ENCODE results near the gene GALNT2.
A peak's percentile ranks its signal among the peaks of the same experiment; 100 is the strongest.

The GALNT2 gene

DNA sequence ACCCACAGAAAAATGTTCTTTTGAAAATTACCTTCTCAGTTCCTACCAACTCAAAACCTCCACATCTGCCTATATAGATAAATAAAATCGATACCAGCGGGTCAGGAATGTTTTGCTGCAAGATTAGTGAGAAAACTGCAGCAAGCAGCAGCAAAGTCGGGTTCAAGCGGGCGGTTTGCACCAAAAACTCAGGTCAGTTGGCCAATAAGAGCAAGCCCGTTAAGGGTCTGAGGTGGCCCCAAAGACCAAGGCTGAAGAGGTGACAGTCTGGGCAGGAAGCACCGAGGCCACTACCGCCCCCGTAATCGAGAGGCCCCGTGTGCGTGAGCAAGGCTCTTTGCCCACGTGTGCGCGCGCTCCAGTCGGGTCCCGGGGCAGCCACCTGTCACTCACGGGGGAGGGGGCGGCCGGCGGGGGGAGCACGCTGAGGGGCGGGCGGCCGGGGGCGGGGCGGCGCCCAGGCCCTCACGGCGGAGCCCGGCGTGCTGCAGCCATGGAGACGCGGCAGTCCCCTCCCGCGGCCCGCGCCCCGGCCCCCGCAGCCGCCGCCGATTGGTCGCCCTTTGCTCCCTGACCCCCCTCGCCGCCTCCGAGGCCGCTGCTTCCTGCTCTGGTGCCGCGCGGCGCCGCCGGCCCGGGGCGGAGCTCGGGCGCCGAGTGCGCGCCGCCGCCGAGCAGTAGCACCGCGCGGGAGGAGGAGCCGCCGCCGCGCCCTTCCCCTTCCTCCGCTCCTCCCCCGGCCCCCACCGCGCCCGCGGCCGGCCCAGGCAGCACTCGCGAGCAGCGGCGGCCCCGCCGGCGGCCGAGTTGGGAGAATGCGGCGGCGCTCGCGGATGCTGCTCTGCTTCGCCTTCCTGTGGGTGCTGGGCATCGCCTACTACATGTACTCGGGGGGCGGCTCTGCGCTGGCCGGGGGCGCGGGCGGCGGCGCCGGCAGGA, at the start of gene GALNT2:
Gene GALNT2 (plus strand): TSS at position 773 of the 939 bp plus-strand sequence. CDS start 43 bp downstream, at position 816.
- Histone ChIP-seq H3K9me3 (ENCODE audit: control insufficient read depth, insufficient read depth, low read length) (peaks cover 3% of the 10 kb centered on the region; the same call in 1 of the 2 replicates), H3K36me3 (ENCODE audit: insufficient read depth, low read length) (no peaks in the 10 kb centered on the region), H3K9ac (ENCODE audit: low read depth, low read length) (peak within 1 kb of the TSS; percentile 89), H3K4me1 (ENCODE audit: insufficient read depth, low read length) (peaks cover 9% of the 10 kb centered on the region)

- Histone ChIP-seq H3K9ac (ENCODE audit: low read depth, low read length) (no peak overlapping the region), H3K36me3 (ENCODE audit: insufficient read depth, low read length) (no peaks in the 10 kb centered on the region), H3K9me3 (ENCODE audit: control insufficient read depth, insufficient read depth, low read length) (no peaks in the 10 kb centered on the region), H3K4me1 (ENCODE audit: insufficient read depth, low read length) (peaks cover 12% of the 10 kb centered on the region)
Observed at GRCh38 chr1:230020451-230020850, 46.6 kb upstream of the GALNT2 start.

GRCh38 chr1:230022666-230023380, 44.2 kb upstream of the GALNT2 start:
- Histone ChIP-seq H3K9me3 (ENCODE audit: control insufficient read depth, insufficient read depth, low read length) (peaks cover 6% of the 10 kb centered on the region; the same call in 1 of the 2 replicates), H3K36me3 (ENCODE audit: insufficient read depth, low read length) (no peaks in the 10 kb centered on the region), H3K9ac (ENCODE audit: low read depth, low read length) (no peak overlapping the region), H3K4me1 (ENCODE audit: insufficient read depth, low read length) (no peaks in the 10 kb centered on the region)

GRCh38 chr1:230025686-230026085, 41.4 kb upstream of the GALNT2 start:
- H3K9me3 ChIP-seq (ENCODE audit: control insufficient read depth, insufficient read depth, low read length), result peaks cover 6% of the 10 kb centered on the region; the same call in 1 of the 2 replicates
- H3K36me3 ChIP-seq (ENCODE audit: insufficient read depth, low read length), result no peaks in the 10 kb centered on the region
- peaks cover 7% of the 10 kb centered on the region; the same call in 1 of the 2 replicates for H3K4me1 ChIP-seq (ENCODE audit: insufficient read depth, low read length)
- H3K9ac ChIP-seq (ENCODE audit: low read depth, low read length), result no peak overlapping the region

DNA sequence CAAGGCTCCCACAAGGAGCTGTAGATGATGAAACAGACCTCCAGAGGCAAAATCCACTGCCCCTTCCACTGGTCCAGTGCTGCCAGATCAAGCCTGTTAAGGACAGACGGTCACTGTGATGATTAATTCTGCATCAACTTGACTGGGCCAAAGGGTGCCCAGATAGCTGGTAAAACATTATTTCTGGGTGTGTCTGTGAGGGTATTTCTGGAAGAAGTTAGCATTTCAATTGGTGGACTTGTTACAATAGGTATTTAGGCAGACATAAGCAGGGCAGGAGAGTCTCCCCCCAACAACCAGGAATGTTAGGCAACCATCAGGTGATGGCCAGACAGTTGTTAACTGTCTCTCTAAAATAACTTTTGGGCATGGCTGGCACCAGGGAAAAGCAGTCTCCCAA, 40.9 kb upstream of the GALNT2 start:
- Histone ChIP-seq H3K36me3 (ENCODE audit: insufficient read depth, low read length) (no peaks in the 10 kb centered on the region), H3K4me1 (ENCODE audit: insufficient read depth, low read length) (peaks cover 7% of the 10 kb centered on the region; the same call in 1 of the 2 replicates), H3K9me3 (ENCODE audit: control insufficient read depth, insufficient read depth, low read length) (peaks cover 6% of the 10 kb centered on the region; the same call in 1 of the 2 replicates), H3K9ac (ENCODE audit: low read depth, low read length) (no peak overlapping the region)

- H3K36me3 ChIP-seq (ENCODE audit: insufficient read depth, low read length), result no peaks in the 10 kb centered on the region
- no peak overlapping the region for H3K9ac ChIP-seq (ENCODE audit: low read depth, low read length)
- peaks cover 6% of the 10 kb centered on the region; the same call in 1 of the 2 replicates for H3K9me3 ChIP-seq (ENCODE audit: control insufficient read depth, insufficient read depth, low read length)
- H3K4me1 ChIP-seq (ENCODE audit: insufficient read depth, low read length), result peaks cover 7% of the 10 kb centered on the region; the same call in 1 of the 2 replicates
Observed at GRCh38 chr1:230026572-230026971, 40.5 kb upstream of the GALNT2 start.

GRCh38 chr1:230028602-230029223, 38.3 kb upstream of the GALNT2 start:
- Histone ChIP-seq H3K4me1 (ENCODE audit: insufficient read depth, low read length) (peaks cover 7% of the 10 kb centered on the region; the same call in 1 of the 2 replicates), H3K9ac (ENCODE audit: low read depth, low read length) (no peak overlapping the region), H3K36me3 (ENCODE audit: insufficient read depth, low read length) (no peaks in the 10 kb centered on the region), H3K9me3 (ENCODE audit: control insufficient read depth, insufficient read depth, low read length) (peaks cover 6% of the 10 kb centered on the region; the same call in 1 of the 2 replicates)

DNA sequence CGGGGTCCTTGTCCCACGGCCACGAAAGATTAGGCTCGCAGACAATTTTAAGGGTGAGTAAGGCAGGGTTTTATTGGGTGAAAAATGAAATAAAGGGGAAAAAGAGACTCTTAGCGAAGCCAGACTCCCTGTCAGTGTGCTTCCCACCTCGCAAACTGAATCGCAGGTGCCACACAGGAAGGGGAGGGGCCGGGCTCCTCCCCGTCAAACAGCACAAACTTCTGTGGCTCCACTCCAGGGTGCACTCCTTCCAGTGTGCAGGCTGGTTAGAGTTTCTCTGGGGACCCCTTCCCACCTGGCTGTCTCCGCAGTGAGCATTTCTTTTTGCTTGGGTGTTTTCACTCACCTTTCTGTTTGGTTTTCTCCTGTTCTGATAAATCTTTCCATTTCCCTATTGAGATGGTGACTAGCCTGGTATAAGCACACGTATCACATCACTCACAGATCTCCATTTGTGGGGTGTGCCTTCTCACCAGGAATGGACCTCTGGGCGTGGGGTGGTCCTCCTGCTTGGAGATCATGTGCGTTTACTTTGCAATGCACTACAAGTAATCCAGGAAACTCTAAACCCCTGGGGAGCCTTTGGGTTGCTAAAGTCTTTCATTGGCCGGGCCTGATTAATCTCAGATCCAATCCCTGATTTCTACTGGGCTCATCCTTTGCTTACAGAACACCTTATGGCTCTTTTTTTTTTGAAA, 37.6 kb upstream of the GALNT2 start:
- H3K9ac ChIP-seq (ENCODE audit: low read depth, low read length), result no peak overlapping the region
- H3K4me1 ChIP-seq (ENCODE audit: insufficient read depth, low read length), result peaks cover 7% of the 10 kb centered on the region; the same call in 1 of the 2 replicates
- no peaks in the 10 kb centered on the region for H3K36me3 ChIP-seq (ENCODE audit: insufficient read depth, low read length)
- peaks cover 6% of the 10 kb centered on the region; the same call in 1 of the 2 replicates for H3K9me3 ChIP-seq (ENCODE audit: control insufficient read depth, insufficient read depth, low read length)

DNA sequence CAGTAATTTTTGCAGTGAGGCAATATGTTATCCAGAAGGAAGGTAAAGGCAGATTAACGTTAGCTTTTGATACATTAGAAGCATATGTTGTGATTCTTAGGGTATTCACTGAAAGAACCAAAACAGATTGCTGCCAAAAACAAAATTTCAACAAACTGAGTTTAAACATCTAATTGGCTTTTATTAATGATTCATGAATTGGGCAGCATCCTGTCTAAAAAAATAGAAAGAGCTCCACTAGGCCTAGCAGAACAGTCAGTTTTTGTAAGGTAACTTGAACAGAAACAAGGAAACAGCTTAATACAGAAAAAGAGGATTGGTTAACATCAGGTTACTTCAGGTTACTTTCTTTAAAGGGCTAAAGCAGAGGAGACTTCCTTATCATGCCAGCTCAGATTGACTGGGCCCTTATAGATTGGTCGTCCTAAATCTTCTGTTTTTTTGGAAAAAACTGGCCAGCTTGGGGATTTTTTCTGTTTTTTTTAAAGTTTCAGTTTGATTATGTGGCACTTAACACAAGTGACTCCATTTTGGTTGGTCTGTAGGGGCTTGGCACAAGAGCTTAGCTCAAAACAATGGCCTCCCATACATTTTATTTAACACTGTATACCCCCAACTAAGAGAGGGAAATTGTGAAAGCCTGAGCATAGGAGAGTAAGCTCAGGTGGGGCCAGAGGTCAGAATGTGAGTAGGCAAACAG, 36.8 kb upstream of the GALNT2 start:
- Histone ChIP-seq H3K9me3 (ENCODE audit: control insufficient read depth, insufficient read depth, low read length) (peaks cover 6% of the 10 kb centered on the region; the same call in 1 of the 2 replicates), H3K36me3 (ENCODE audit: insufficient read depth, low read length) (no peaks in the 10 kb centered on the region), H3K4me1 (ENCODE audit: insufficient read depth, low read length) (peaks cover 7% of the 10 kb centered on the region; the same call in 1 of the 2 replicates), H3K9ac (ENCODE audit: low read depth, low read length) (no peak overlapping the region)

- H3K9me3 ChIP-seq (ENCODE audit: control insufficient read depth, insufficient read depth, low read length), result no peaks in the 10 kb centered on the region
- H3K4me1 ChIP-seq (ENCODE audit: insufficient read depth, low read length), result peaks cover 7% of the 10 kb centered on the region; the same call in 1 of the 2 replicates
- H3K36me3 ChIP-seq (ENCODE audit: insufficient read depth, low read length), result no peaks in the 10 kb centered on the region
- no peak overlapping the region for H3K9ac ChIP-seq (ENCODE audit: low read depth, low read length)
Observed at GRCh38 chr1:230031131-230031530, 35.9 kb upstream of the GALNT2 start.

DNA sequence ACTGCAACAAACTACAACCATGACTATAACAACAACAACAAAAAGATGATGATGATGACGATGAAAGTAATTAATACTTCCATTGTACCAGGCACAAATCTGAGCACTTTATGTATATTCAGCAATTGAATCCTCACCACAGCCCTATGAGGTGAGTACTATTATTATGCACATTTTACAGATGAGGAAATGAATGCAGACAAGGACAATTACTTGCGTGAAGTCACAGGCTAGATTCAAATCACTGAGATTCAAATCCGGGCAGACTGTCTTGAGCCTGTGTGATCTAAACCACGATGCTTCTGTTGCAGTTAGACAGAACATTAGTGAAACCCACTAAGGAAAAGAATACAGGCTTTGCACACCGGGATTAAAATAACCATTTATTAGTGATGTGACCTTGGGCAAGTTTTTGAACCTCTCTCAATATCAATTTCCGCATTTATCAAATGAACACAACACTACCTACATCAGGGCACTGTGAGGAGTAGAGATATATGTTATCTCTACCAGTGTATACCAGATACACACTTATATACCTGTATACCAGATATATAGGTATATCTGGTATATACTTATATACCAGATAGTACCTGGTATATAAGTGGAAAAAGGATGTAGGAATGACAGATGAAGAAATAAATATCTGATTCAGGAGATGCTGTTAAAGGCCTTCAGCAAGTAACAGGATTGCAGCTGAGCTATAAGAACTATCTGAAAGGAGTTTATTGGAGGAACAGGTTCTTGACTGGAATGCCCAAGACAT, 34.3 kb upstream of the GALNT2 start:
- H3K36me3 ChIP-seq (ENCODE audit: insufficient read depth, low read length), result no peaks in the 10 kb centered on the region
- no peaks in the 10 kb centered on the region for H3K9me3 ChIP-seq (ENCODE audit: control insufficient read depth, insufficient read depth, low read length)
- H3K9ac ChIP-seq (ENCODE audit: low read depth, low read length), result no peak overlapping the region
- peaks cover 7% of the 10 kb centered on the region; the same call in 1 of the 2 replicates for H3K4me1 ChIP-seq (ENCODE audit: insufficient read depth, low read length)

DNA sequence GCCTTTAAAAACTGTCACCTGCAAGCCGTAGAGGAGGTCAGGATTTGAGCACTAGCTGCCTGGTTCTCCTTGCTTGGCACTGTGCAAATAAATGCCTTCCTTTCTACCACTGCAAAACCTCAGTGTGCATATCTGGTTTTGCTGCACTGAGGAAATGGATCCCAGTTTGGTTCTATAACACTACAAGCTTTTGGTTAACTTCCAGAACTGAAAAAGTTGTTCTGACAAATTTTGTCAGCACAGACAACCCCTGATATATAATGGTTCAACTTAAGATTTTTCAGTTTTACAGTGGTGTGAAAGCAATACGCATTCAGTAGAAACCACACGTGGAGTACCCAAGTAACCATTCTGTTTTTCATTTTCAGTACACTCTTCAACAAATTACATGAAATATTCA, 29.8 kb upstream of the GALNT2 start:
- H3K36me3 ChIP-seq (ENCODE audit: insufficient read depth, low read length), result no peaks in the 10 kb centered on the region
- H3K4me1 ChIP-seq (ENCODE audit: insufficient read depth, low read length), result no peaks in the 10 kb centered on the region
- H3K9me3 ChIP-seq (ENCODE audit: control insufficient read depth, insufficient read depth, low read length), result no peaks in the 10 kb centered on the region
- H3K9ac ChIP-seq (ENCODE audit: low read depth, low read length), result no peak overlapping the region
